HEK293T (cell line): Measurements from ENCODE around the gene ZNF41.
"Not testable (repeated sequence)": the region's sequence is repeated elsewhere in the genome, so short reads cannot be mapped to it uniquely, and the experiment has no call there.

ENCODE experiments used
- CTCF ChIA-PET: fragments of 350-600 bp; formaldehyde crosslinking; extraction: SDS; loops from one replicate; lab custom pipeline; 2021; ENCODE audit warnings: antibody characterized with exemption, inconsistent platforms; lab: Yijun Ruan, JAX
- POLR2A ChIA-PET: fragments of 350-600 bp; formaldehyde crosslinking; extraction: SDS; loops from one replicate; lab custom pipeline; 2020; ENCODE audit warnings: antibody characterized with exemption, inconsistent platforms; lab: Yijun Ruan, JAX
- DNase-seq: peaks from one replicate; pipeline ENCODE4 v3.0.0; 2012; ENCODE audit warnings: mixed read lengths; ENCODE audit errors: extremely low spot score
- ARNT ChIP-seq: fragments of 450-650 bp; IDR thresholded peaks from 2 replicates; pipeline ENCODE4 v1.6.1; 2017; ENCODE audit warnings: mild to moderate bottlenecking
- BHLHE40 ChIP-seq: fragments of 450-650 bp; IDR thresholded peaks from 2 replicates; pipeline ENCODE4 v1.6.1; 2016; ENCODE audit warnings: mild to moderate bottlenecking, moderate library complexity, borderline replicate concordance
- CTBP1 ChIP-seq: fragments of 450-650 bp; IDR thresholded peaks from 2 replicates; pipeline ENCODE4 v1.6.1; 2016; ENCODE audit warnings: borderline replicate concordance
- ELF4 ChIP-seq: fragments of 450-650 bp; IDR thresholded peaks from 2 replicates; pipeline ENCODE4 v1.6.1; 2017; ENCODE audit warnings: antibody characterized with exemption
- FOXA1 ChIP-seq: fragments of 450-650 bp; IDR thresholded peaks from 2 replicates; pipeline ENCODE4 v1.6.1; 2016; ENCODE audit warnings: mild to moderate bottlenecking
- FOXK2 ChIP-seq: fragments of 450-650 bp; IDR thresholded peaks from 2 replicates; pipeline ENCODE4 v1.6.1; 2016; ENCODE audit warnings: mild to moderate bottlenecking
- FOXM1 ChIP-seq: fragments of 450-650 bp; IDR thresholded peaks from 2 replicates; pipeline ENCODE4 v1.6.1; 2017; ENCODE audit warnings: mild to moderate bottlenecking, borderline replicate concordance
- HDGF ChIP-seq: fragments of 450-650 bp; IDR thresholded peaks from 2 replicates; pipeline ENCODE4 v1.6.1; 2017; ENCODE audit warnings: antibody characterized with exemption, borderline replicate concordance
- L3MBTL2 ChIP-seq: fragments of 450-650 bp; conservative IDR thresholded peaks from 2 replicates; pipeline ENCODE4 v1.6.1; 2016; ENCODE audit warnings: mild to moderate bottlenecking
- LEF1 ChIP-seq: fragments of 450-650 bp; IDR thresholded peaks from 2 replicates; pipeline ENCODE4 v1.6.1; 2017; ENCODE audit warnings: mild to moderate bottlenecking, borderline replicate concordance
- NFRKB ChIP-seq: fragments of 450-650 bp; IDR thresholded peaks from 2 replicates; pipeline ENCODE4 v1.6.1; 2016; ENCODE audit warnings: mild to moderate bottlenecking, moderate library complexity
- SP1 ChIP-seq: fragments of 450-650 bp; IDR thresholded peaks from 2 replicates; pipeline ENCODE4 v1.6.1; 2017
- SUZ12 ChIP-seq: fragments of 450-650 bp; IDR thresholded peaks from 2 replicates; pipeline ENCODE4 v1.6.1; 2016; ENCODE audit warnings: mild to moderate bottlenecking
- TARDBP ChIP-seq: fragments of 450-650 bp; IDR thresholded peaks from 2 replicates; pipeline ENCODE4 v1.6.1; 2016
- ZNF384 ChIP-seq: fragments of 450-650 bp; IDR thresholded peaks from 2 replicates; pipeline ENCODE4 v1.6.1; 2016
- TF ChIP-seq, protein P1 (sequence below): fragments of 450-650 bp; IDR thresholded peaks from 2 replicates; pipeline ENCODE4 v1.6.1; 2016

Gene ZNF41

DNA sequence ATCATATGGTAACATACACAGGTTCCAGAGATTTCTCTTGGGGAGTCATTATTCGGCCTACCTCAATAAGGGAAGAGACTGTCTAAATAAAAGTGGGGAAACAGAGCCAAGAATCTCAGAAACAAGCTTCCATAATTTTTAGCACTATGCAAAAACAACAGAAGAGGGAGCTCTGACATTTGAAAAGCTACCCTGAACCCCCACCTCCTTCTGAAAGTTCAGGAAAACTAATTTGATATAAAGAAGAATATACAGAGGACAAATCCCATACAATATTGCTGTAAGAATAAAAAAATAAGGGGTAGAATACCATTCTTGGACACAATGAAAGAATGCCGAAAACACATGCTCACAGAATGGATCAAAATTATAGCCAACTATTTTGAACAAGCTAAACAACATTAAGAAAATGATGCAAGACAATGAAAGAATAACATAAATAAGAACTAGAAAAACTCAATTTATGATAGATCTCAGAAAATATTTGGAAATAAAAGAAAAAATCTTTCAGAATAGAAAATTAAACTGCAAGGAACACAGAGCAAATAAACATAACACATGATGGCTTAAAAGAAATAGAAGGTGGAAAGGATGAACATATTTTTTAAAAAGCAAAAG, 14.4 kb upstream of the ZNF41 start:
- ChIA-PET CTCF (interaction anchor here (0.7 to 1.5 kb wide), 5 partner anchors 9 to 435 kb away, joined by 3 to 18 read pairs (median 4); no protein-coding TSS in a partner anchor), POLR2A (interaction anchor here (1.0 kb wide), 1 partner anchor 26 kb away, joined by 4 read pairs; no protein-coding TSS in a partner anchor)
- TF ChIP-seq LEF1: no peak
- TF ChIP-seq ARNT: no peak
- TF ChIP-seq SP1: no peak
- no peak for TF ChIP-seq ZNF384
- DNase-seq: no peak

GRCh38 chrX:47492133-47492532, 9.1 kb upstream of the ZNF41 start:
- CTCF ChIA-PET: interaction anchor here (0.6 to 0.7 kb wide), 2 partner anchors 342 to 913 kb away, joined by 3 to 4 read pairs; no protein-coding TSS in a partner anchor
- DNase-seq, POLR2A ChIA-PET: not testable (repeated sequence)

- TF ChIP-seq LEF1: no peak
- no peak for TF ChIP-seq HDGF
- no peak for TF ChIP-seq FOXM1
- TF ChIP-seq NFRKB: no peak
- TF ChIP-seq, protein P1, sequence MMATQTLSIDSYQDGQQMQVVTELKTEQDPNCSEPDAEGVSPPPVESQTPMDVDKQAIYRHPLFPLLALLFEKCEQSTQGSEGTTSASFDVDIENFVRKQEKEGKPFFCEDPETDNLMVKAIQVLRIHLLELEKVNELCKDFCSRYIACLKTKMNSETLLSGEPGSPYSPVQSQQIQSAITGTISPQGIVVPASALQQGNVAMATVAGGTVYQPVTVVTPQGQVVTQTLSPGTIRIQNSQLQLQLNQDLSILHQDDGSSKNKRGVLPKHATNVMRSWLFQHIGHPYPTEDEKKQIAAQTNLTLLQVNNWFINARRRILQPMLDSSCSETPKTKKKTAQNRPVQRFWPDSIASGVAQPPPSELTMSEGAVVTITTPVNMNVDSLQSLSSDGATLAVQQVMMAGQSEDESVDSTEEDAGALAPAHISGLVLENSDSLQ: no peak
- TF ChIP-seq ELF4: no peak
- no peak for TF ChIP-seq BHLHE40
- TF ChIP-seq TARDBP: no peak
- no peak for TF ChIP-seq SUZ12
- TF ChIP-seq L3MBTL2: no peak
- TF ChIP-seq FOXA1: no peak
- no peak for TF ChIP-seq FOXK2
- TF ChIP-seq SP1: no peak
- no peak for TF ChIP-seq CTBP1
- TF ChIP-seq ARNT: no peak
- no peak for TF ChIP-seq ZNF384
- CTCF ChIA-PET: interaction anchor here (1.0 kb wide), 1 partner anchor 34 kb away, joined by 3 read pairs; no protein-coding TSS in a partner anchor
- no peak for DNase-seq
- POLR2A ChIA-PET: no interaction called here
These were observed 6.7 kb upstream of the ZNF41 start for GRCh38 chrX:47489507-47490275.

GRCh38 chrX:47484885-47485284, 1.9 kb upstream of the ZNF41 start:
- TF ChIP-seq HDGF: no peak
- TF ChIP-seq TARDBP: no peak
- no peak for TF ChIP-seq BHLHE40
- no peak for TF ChIP-seq NFRKB
- no peak for TF ChIP-seq L3MBTL2
- no peak for TF ChIP-seq ELF4
- no peak for TF ChIP-seq FOXK2
- TF ChIP-seq, protein P1: no peak
- no peak for TF ChIP-seq CTBP1
- CTCF ChIA-PET: no interaction called here
- POLR2A ChIA-PET: no interaction called here

DNA sequence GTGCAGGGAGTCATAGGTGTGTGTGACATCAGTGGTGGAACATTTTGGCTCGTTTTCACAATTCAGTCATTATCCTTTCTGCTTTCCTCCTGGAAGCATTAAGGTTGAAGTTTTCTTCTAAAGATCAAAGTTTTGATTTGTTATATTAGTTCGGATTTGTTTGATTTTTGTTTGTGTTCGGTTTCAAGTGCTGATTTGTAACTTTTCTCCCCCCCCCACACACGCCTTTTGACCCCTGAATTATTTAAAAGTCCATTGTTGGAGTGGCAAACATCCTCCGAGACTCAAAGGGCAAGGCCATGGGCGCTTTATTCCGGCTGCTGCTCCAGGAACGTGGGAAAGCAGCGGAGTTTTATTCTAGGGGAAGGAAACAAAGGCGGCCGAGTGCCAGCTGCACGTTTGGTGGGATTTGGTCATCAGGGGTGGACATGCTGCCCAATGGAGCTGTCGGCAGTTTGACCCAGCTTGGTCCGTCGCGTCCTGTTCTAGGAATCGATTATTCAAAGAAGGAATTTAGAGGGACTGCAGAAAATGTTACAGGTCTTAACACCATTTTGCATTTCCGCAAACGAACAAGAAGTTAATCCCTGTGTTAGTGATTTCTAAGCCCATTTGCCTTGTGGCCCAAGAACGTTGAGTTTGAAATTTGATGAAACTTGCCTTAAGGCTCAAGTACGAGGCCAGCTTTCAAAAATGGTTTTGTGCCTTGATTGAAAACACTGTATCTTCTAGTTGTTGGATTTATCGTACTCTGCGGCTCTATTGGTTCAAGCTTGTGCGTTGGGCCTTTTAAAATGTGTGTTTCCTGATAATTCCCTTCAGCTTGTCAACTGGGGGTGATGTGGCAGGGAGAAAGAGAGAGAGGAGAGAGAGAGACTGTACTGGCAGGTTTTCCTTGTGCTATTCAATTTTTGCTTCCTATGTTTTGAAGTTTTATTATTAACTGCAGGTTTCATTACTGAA, 565 bp upstream of the ZNF41 start:
- POLR2A ChIA-PET: interaction anchor here (0.9 to 1.2 kb wide), 2 partner anchors 17 to 72 kb away, joined by 3 read pairs; no protein-coding TSS in a partner anchor
- no peak for DNase-seq
- TF ChIP-seq CTBP1 (no peak), L3MBTL2 (no peak), FOXM1 (no peak)
- CTCF ChIA-PET: no interaction called here

More at GRCh38 chrX:47484885-47485284, 1.9 kb upstream of the ZNF41 start:
- DNase-seq: no peak

- CTCF ChIA-PET: interaction anchor here (1.1 kb wide), 1 partner anchor 16 kb away, joined by 3 read pairs; no protein-coding TSS in a partner anchor
- DNase-seq: no peak
- POLR2A ChIA-PET: interaction anchor here (1.0 kb wide), 1 partner anchor 38 kb away, joined by 3 read pairs; no protein-coding TSS in a partner anchor
- no peak for TF ChIP-seq FOXM1
- TF ChIP-seq L3MBTL2: no peak
- TF ChIP-seq, protein P1: no peak
- no peak for TF ChIP-seq SP1
These were observed 934 bp downstream of the ZNF41 start for GRCh38 chrX:47482065-47482511.
